GM23338 (cell line): ENCODE data around the gene LIFR. TPM values are rescaled to one million over a fixed set of nuclear protein-coding genes. Genes with fewer than 3 reads are reported as not detected.

Source experiments
- ATAC-seq: fragments of 200-7000 bp; cut with Tn5 transposase; 3 replicates; pipeline ENCODE4 v1.9.1; 2020
- DNase-seq: peaks from one replicate; pipeline ENCODE4 v3.0.0-alpha.2; 2015; ENCODE audit warnings: low spot score
- H2AFZ ChIP-seq: fragments of 200-600 bp; sonication (generic); 2 replicates; pipeline ENCODE4 v1.8.0; 2016; ENCODE audit warnings: antibody characterized with exemption, mild to moderate bottlenecking, moderate library complexity
- H3F3A ChIP-seq: fragments of 200-600 bp; sonication (generic); replicated peaks from 2 replicates; pipeline ENCODE4 v1.8.0; 2017; ENCODE audit warnings: antibody characterized with exemption, mixed run types, low read depth
- H3K27ac ChIP-seq: fragments of 200-600 bp; sonication (generic); 2 replicates; pipeline ENCODE4 v1.6.1; 2016; ENCODE audit warnings: low read depth
- H3K27me3 ChIP-seq: fragments of 200-600 bp; sonication (generic); 2 replicates; pipeline ENCODE4 v1.8.0; 2016; ENCODE audit warnings: mild to moderate bottlenecking, mixed run types, moderate library complexity; ENCODE audit not compliant: insufficient read depth
- H3K36me3 ChIP-seq: fragments of 200-600 bp; sonication (generic); 2 replicates; pipeline ENCODE4 v1.8.0; 2016; ENCODE audit warnings: mild to moderate bottlenecking; ENCODE audit not compliant: insufficient read depth
- H3K4me1 ChIP-seq: fragments of 200-600 bp; sonication (generic); 2 replicates; pipeline ENCODE4 v1.8.0; 2016; ENCODE audit warnings: mild to moderate bottlenecking, moderate library complexity; ENCODE audit not compliant: insufficient read depth
- H3K4me2 ChIP-seq: fragments of 200-600 bp; sonication (generic); 2 replicates; pipeline ENCODE4 v1.7.1; 2017; ENCODE audit warnings: mixed run types
- H3K4me3 ChIP-seq: fragments of 200-600 bp; sonication (generic); 2 replicates; pipeline ENCODE4 v1.6.1; 2016; ENCODE audit warnings: mixed run types
- H3K79me2 ChIP-seq: fragments of 200-600 bp; sonication (generic); replicated peaks from 2 replicates; pipeline ENCODE4 v1.8.0; 2017; ENCODE audit warnings: mild to moderate bottlenecking; ENCODE audit not compliant: insufficient read depth
- H3K9me2 ChIP-seq: fragments of 200-600 bp; sonication (generic); 2 replicates; pipeline ENCODE4 v1.8.0; 2017; ENCODE audit not compliant: insufficient read depth
- H4K20me1 ChIP-seq: fragments of 200-600 bp; sonication (generic); replicated peaks from 2 replicates; pipeline ENCODE4 v1.8.0; 2017; ENCODE audit warnings: mild to moderate bottlenecking; ENCODE audit not compliant: insufficient read depth
- H3K27ac Mint-ChIP-seq: 2 replicates; pipeline ENCODE4 v1.8.0; 2020; ENCODE audit warnings: inconsistent platforms, mild to moderate bottlenecking, moderate library complexity, mixed read lengths
- H3K27me3 Mint-ChIP-seq: 3 replicates; pipeline ENCODE4 v1.8.0; 2022; ENCODE audit warnings: low read depth, mild to moderate bottlenecking, moderate library complexity, mixed read lengths, inconsistent platforms; ENCODE audit not compliant: insufficient read depth, poor library complexity
- H3K36me3 Mint-ChIP-seq: 3 replicates; pipeline ENCODE4 v1.8.0; 2021; ENCODE audit warnings: low read depth, mild to moderate bottlenecking, inconsistent platforms, moderate library complexity, mixed read lengths
- H3K4me1 Mint-ChIP-seq: 3 replicates; pipeline ENCODE4 v1.8.0; 2020; ENCODE audit warnings: mild to moderate bottlenecking, inconsistent platforms, mixed read lengths
- H3K4me3 Mint-ChIP-seq: 3 replicates; pipeline ENCODE4 v1.8.0; 2021; ENCODE audit warnings: moderate library complexity, mild to moderate bottlenecking, inconsistent platforms, mixed read lengths
- H3K9me3 Mint-ChIP-seq: 3 replicates; pipeline ENCODE4 v1.8.0; 2020; ENCODE audit warnings: moderate library complexity, mild to moderate bottlenecking, inconsistent platforms, mixed read lengths
- CREB1 ChIP-seq: fragments of 250-450 bp; sonication (Bioruptor Pico); IDR thresholded peaks from 2 replicates; pipeline ENCODE4 v1.5.0; 2020; ENCODE audit warnings: low read depth, mild to moderate bottlenecking, moderate library complexity
- CTCF ChIP-seq, 2 experiments: fragments of 200-600 bp in 1 of 2; sonication (generic) in 1 of 2; conservative IDR thresholded peaks; 2 replicates each; pipeline versions ENCODE4 v1.5.1 to v1.6.1; 2016 to 2017; ENCODE audit warnings: antibody characterized with exemption in 2 of 2, low read depth in 2 of 2, mild to moderate bottlenecking in 2 of 2, moderate library complexity in 1 of 2
- EZH2 ChIP-seq: fragments of 200-600 bp; sonication (generic); IDR thresholded peaks from one replicate; pipeline ENCODE4 v1.8.0; 2017; ENCODE audit warnings: antibody characterized with exemption, mild to moderate bottlenecking, low read depth; ENCODE audit not compliant: unreplicated experiment
- EZH2phosphoT487 ChIP-seq: fragments of 200-600 bp; sonication (generic); IDR thresholded peaks from one replicate; pipeline ENCODE4 v1.8.1; 2018; ENCODE audit warnings: antibody characterized with exemption; ENCODE audit not compliant: unreplicated experiment
- JUNB ChIP-seq: IDR thresholded peaks from one replicate; pipeline ENCODE4 v1.6.1; 2016; ENCODE audit warnings: antibody characterized with exemption; ENCODE audit not compliant: unreplicated experiment
- NANOG ChIP-seq: IDR thresholded peaks from 2 replicates; pipeline ENCODE4 v1.6.1; 2016; ENCODE audit warnings: antibody characterized with exemption, borderline replicate concordance
- POLR2AphosphoS5 ChIP-seq: IDR thresholded peaks from 2 replicates; pipeline ENCODE4 v1.6.1; 2016; ENCODE audit warnings: antibody characterized with exemption, low read depth
- REST ChIP-seq: IDR thresholded peaks from one replicate; pipeline ENCODE4 v1.6.1; 2018; ENCODE audit warnings: antibody characterized with exemption; ENCODE audit not compliant: unreplicated experiment
- STAT1 ChIP-seq: IDR thresholded peaks from one replicate; pipeline ENCODE4 v1.6.1; 2016; ENCODE audit warnings: antibody characterized with exemption; ENCODE audit not compliant: unreplicated experiment
- ZNF114 ChIP-seq: fragments of 250-450 bp; sonication (Bioruptor Pico); IDR thresholded peaks from 2 replicates; pipeline ENCODE4 v1.5.0; 2020; ENCODE audit warnings: mild to moderate bottlenecking, moderate library complexity
- ZNF331 ChIP-seq: fragments of 250-450 bp; sonication (Bioruptor Pico); IDR thresholded peaks from 2 replicates; pipeline ENCODE4 v1.5.0; 2020; ENCODE audit warnings: low read depth, mild to moderate bottlenecking, moderate library complexity
- polyA plus RNA-seq: library from polyadenylated mRNA; unstranded; fragments of >200 nt; fragmentation: Nextera tagmentation; extraction: Ambion mirVana; gene quantifications from 2 replicates; pipeline ENCODE4 v1.2.1, GENCODE V29; 2016
- total RNA-seq: library from RNA; depleted of rRNA; stranded (reverse); fragments of >200 nt; shearing (Covaris generic); gene quantifications from 2 replicates; pipeline ENCODE4 v1.2.3, GENCODE V29; 2014
- TF ChIP-seq, protein P1 (sequence below): IDR thresholded peaks from 2 replicates; pipeline ENCODE4 v1.6.1; 2016; ENCODE audit warnings: antibody characterized with exemption

Gene LIFR
- total and polyA plus RNA-seq, 2 experiments from 2014 or later = 11.0 to 25.2 TPM

- H3K9me2 ChIP-seq = no peaks in the 10 kb centered on the region
- no peaks in the 10 kb centered on the region for H3K79me2 ChIP-seq
- no peak overlapping the region for H3K4me3 ChIP-seq
- no peak overlapping the region for H3K4me2 ChIP-seq
- Mint-ChIP-seq H3K9me3 (no peaks in the 10 kb centered on the region; the same call in 2 of the 3 replicates), H3K4me1 (no peaks in the 10 kb centered on the region; the same call in 2 of the 3 replicates), H3K4me3 (no peak overlapping the region), H3K36me3 (no peaks in the 10 kb centered on the region), H3K27me3 (peaks cover 4% of the 10 kb centered on the region), H3K27ac (no peak overlapping the region)
- no peaks in the 10 kb centered on the region for H3K4me1 ChIP-seq
- TF ChIP-seq REST (no peak), EZH2 (no peak), JUNB (no peak), STAT1 (no peak), POLR2AphosphoS5 (no peak), ZNF114 (CRISPR knock-in tag) (no peak), EZH2phosphoT487 (no peak), CTCF (conservative IDR thresholded peaks at IDR 0.05; ENCODE audit: low read depth in 2 of 2) (no peak), ZNF331 (CRISPR knock-in tag) (no peak), NANOG (no peak), CREB1 (CRISPR knock-in tag) (no peak)
- TF ChIP-seq, protein P1, sequence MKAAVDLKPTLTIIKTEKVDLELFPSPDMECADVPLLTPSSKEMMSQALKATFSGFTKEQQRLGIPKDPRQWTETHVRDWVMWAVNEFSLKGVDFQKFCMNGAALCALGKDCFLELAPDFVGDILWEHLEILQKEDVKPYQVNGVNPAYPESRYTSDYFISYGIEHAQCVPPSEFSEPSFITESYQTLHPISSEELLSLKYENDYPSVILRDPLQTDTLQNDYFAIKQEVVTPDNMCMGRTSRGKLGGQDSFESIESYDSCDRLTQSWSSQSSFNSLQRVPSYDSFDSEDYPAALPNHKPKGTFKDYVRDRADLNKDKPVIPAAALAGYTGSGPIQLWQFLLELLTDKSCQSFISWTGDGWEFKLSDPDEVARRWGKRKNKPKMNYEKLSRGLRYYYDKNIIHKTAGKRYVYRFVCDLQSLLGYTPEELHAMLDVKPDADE = no peak
- no peaks in the 10 kb centered on the region for H3F3A ChIP-seq
- H2AFZ ChIP-seq = no peak overlapping the region; the same call in 1 of the 2 replicates
- ATAC-seq = no peak
- H3K27me3 ChIP-seq = no peaks in the 10 kb centered on the region
- H3K27ac ChIP-seq = no peak overlapping the region
- no peaks in the 10 kb centered on the region for H3K36me3 ChIP-seq
- no peaks in the 10 kb centered on the region for H4K20me1 ChIP-seq
- DNase-seq = no peak
These were observed 109.4 kb downstream of the LIFR start for GRCh38 chr5:38447056-38447455.
